ENCODE measurements around the gene CRYBA2.

Gene CRYBA2

GRCh38 chr2:218995972-218996711 lies 2.9 kb upstream of the CRYBA2 start:
- H3K79me2 ChIP-seq (ENCODE audit: insufficient read depth, low read length): no peaks in the 10 kb centered on the region
- no peak overlapping the region for H3K27ac ChIP-seq (ENCODE audit: low read depth, low read length)
- no peaks in the 10 kb centered on the region for H3K36me3 ChIP-seq (ENCODE audit: low read length)
- H3K4me3 ChIP-seq (ENCODE audit: insufficient read depth, low read length, poor library complexity, severe bottlenecking): no peak overlapping the region
- peak; percentile 83 for TF ChIP-seq CTCF (IDR thresholded peaks at IDR 0.05; ENCODE audit: insufficient read depth, low read length, poor library complexity, severe bottlenecking)
- no peak for TF ChIP-seq EZH2phosphoT487 (conservative IDR thresholded peaks at IDR 0.05; ENCODE audit: low read length)
- H3K4me2 ChIP-seq (ENCODE audit: low read depth, low read length, poor library complexity, severe bottlenecking): peak overlapping the region; percentile 33
- H3K9me3 ChIP-seq (ENCODE audit: insufficient read depth, low read length): no peaks in the 10 kb centered on the region
- no peaks in the 10 kb centered on the region for H3K27me3 ChIP-seq (ENCODE audit: low read length)
- no peaks in the 10 kb centered on the region for H4K20me1 ChIP-seq (ENCODE audit: low read depth, low read length)
- no peak overlapping the region for H2AFZ ChIP-seq (ENCODE audit: low read depth, low read length, severe bottlenecking)
- H3K9me2 ChIP-seq (replicated peaks; ENCODE audit: insufficient read depth, low read length): no peaks in the 10 kb centered on the region
- H3F3A ChIP-seq (ENCODE audit: insufficient read depth): no peaks in the 10 kb centered on the region
- H3K9ac ChIP-seq (ENCODE audit: low read length): no peak overlapping the region

- Histone ChIP-seq H3K27me3 (ENCODE audit: low read length) (no peaks in the 10 kb centered on the region), H3K4me3 (ENCODE audit: insufficient read depth, low read length, poor library complexity, severe bottlenecking) (no peak overlapping the region)
These were observed 2.3 kb upstream of the CRYBA2 start for GRCh38 chr2:218995561-218995960.

DNA sequence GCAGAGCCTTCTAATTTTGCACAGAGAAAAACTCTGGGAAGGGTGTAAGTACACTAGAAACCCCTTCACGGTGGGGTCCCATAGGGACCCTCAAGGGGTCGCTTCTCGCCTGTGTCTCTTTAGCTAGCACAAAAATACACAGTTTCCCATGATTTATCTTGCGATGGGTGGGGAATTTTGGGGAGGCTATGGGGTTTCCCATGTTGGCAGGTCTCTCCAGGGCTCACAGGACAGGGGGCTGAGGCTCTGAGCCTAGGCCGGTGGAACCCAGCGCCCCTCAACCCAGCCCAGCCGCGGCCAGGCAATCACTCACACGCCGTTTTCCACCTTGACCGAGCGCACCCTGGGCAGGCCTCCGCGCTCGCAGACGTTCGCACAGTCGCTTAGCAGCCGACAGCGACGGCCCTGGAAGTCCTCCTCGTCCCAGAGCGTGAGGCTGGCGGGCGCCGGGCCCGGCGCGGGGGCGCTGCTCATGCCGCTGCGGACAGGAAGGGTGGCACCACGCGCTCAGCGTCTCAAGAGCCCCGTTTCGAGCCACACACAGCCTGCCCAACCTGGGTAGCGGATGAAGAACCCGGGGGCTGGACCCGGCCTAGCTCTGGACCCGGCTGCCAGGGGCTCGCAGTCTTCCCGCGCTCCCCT lies 398 bp downstream of the CRYBA2 start:
- H3K4me2 ChIP-seq (ENCODE audit: low read depth, low read length, poor library complexity, severe bottlenecking): no peak overlapping the region
- no peaks in the 10 kb centered on the region for H3K9me2 ChIP-seq (replicated peaks; ENCODE audit: insufficient read depth, low read length)
- no peak overlapping the region for H2AFZ ChIP-seq (ENCODE audit: low read depth, low read length, severe bottlenecking)
- TF ChIP-seq EZH2phosphoT487 (conservative IDR thresholded peaks at IDR 0.05; ENCODE audit: low read length) (no peak), CTCF (IDR thresholded peaks at IDR 0.05; ENCODE audit: insufficient read depth, low read length, poor library complexity, severe bottlenecking) (no peak)
- H3K9me3 ChIP-seq (ENCODE audit: insufficient read depth, low read length): no peaks in the 10 kb centered on the region
- H3K9ac ChIP-seq (ENCODE audit: low read length): no peak overlapping the region
- no peaks in the 10 kb centered on the region for H3K36me3 ChIP-seq (ENCODE audit: low read length)
- no peaks in the 10 kb centered on the region for H3F3A ChIP-seq (ENCODE audit: insufficient read depth)
- no peaks in the 10 kb centered on the region for H4K20me1 ChIP-seq (ENCODE audit: low read depth, low read length)
- no peak overlapping the region for H3K27ac ChIP-seq (ENCODE audit: low read depth, low read length)
- no peaks in the 10 kb centered on the region for H3K79me2 ChIP-seq (ENCODE audit: insufficient read depth, low read length)
- H3K27me3 ChIP-seq (ENCODE audit: low read length): no peaks in the 10 kb centered on the region
- H3K4me3 ChIP-seq (ENCODE audit: insufficient read depth, low read length, poor library complexity, severe bottlenecking): no peak overlapping the region

More at GRCh38 chr2:218995561-218995960, 2.3 kb upstream of the CRYBA2 start:
- no peaks in the 10 kb centered on the region for H3K9me3 ChIP-seq (ENCODE audit: insufficient read depth, low read length)
- H3F3A ChIP-seq (ENCODE audit: insufficient read depth): no peaks in the 10 kb centered on the region
- no peaks in the 10 kb centered on the region for H3K9me2 ChIP-seq (replicated peaks; ENCODE audit: insufficient read depth, low read length)
- no peak for TF ChIP-seq CTCF (IDR thresholded peaks at IDR 0.05; ENCODE audit: insufficient read depth, low read length, poor library complexity, severe bottlenecking)
- TF ChIP-seq EZH2phosphoT487 (conservative IDR thresholded peaks at IDR 0.05; ENCODE audit: low read length): no peak
- H3K36me3 ChIP-seq (ENCODE audit: low read length): no peaks in the 10 kb centered on the region
- no peak overlapping the region for H3K27ac ChIP-seq (ENCODE audit: low read depth, low read length)
- no peaks in the 10 kb centered on the region for H3K79me2 ChIP-seq (ENCODE audit: insufficient read depth, low read length)
- no peaks in the 10 kb centered on the region for H4K20me1 ChIP-seq (ENCODE audit: low read depth, low read length)
- no peak overlapping the region for H3K9ac ChIP-seq (ENCODE audit: low read length)
- H3K4me2 ChIP-seq (ENCODE audit: low read depth, low read length, poor library complexity, severe bottlenecking): no peak overlapping the region
- no peak overlapping the region for H2AFZ ChIP-seq (ENCODE audit: low read depth, low read length, severe bottlenecking)
